ENCODE data around the gene FAM25A.

FAM25A gene

DNA sequence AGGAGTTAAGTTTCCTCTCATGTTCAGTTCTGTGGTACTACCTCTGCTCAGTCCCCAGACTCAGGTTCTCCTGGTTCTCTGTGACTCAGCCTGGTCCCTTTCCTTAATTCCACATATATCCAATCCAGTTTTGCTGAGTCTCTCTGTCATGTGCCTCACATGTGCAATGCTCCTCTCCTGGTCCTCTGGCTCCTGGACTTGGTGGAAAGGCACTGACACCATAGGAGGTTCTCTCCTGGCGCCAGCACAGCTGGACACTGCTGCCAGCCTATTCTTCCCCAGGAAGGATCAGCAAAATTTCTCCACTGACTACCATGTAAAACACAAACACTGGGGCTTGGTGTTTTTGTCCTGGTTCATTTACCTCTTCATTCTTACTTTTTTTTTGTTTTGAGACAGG is 46.8 kb downstream of the FAM25A start:
- DNase-seq = no peak

DNA sequence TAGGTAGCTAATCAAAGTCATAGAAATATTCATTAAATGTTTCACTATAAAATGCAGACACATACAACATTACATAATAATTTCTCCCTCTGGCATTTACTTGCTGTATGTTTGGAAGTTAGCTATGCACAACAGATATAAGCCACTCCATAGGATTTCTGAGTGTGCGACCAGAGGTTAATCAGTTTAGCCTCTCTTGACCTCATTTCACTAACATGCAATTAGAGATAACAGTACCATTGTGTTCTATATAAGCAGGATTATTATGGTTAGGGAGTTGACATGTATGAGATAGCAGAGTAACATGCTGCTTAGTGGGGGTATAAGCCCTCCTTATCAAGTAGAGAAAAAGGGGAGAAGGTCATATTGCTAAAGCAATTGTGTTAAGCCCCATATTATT is 48.2 kb downstream of the FAM25A start:
- no peak for DNase-seq

DNA sequence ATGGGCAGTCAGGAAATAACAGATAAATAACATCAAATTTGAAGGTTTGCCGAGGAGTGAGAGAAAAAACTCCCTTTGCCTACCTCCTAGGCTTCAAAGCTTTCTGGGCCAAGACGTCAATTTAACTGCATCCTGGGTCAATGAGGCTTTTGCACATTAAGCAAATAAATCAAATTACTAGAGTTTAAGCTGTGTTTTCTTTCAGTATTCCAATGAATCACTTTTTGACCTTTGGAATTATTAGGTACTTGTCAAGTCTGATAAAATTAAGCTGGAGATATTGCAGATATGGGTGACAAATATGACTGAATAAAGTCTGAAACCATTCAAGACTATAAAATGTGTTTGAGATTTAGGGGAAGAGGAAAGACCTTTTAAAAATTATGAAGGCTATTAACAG is 52.4 kb downstream of the FAM25A start:
- no peak for DNase-seq

Measured in NCI-H1694 (cell line).